K562 (cell line): ENCODE measurements around the gene UCHL5. TPM values are rescaled to one million over a fixed set of nuclear protein-coding genes. Genes with fewer than 3 reads are reported as not detected.

ENCODE experiments used
- CEBPB ChIP-seq: fragments of 450-650 bp; IDR thresholded peaks from 2 replicates; pipeline ENCODE4 v1.6.1; 2016; ENCODE audit warnings: missing genetic modification characterization, missing compliant biosample characterization
- CHD1 ChIP-seq: fragments of 200-600 bp; sonication (generic); IDR thresholded peaks from one replicate; pipeline ENCODE4 v1.6.1; 2012; ENCODE audit warnings: mild to moderate bottlenecking, moderate library complexity, low read length, inconsistent platforms
- GATAD2B ChIP-seq: fragments of 450-650 bp; IDR thresholded peaks from 2 replicates; pipeline ENCODE4 v1.6.1; 2017; ENCODE audit warnings: mild to moderate bottlenecking, borderline replicate concordance
- HDAC6 ChIP-seq: IDR thresholded peaks from 2 replicates; pipeline ENCODE4 v1.6.1; 2012; ENCODE audit warnings: low read depth, mild to moderate bottlenecking, control low read depth, inconsistent platforms, low read length, moderate library complexity
- ILK ChIP-seq: fragments of 450-650 bp; IDR thresholded peaks from 2 replicates; pipeline ENCODE4 v1.6.1; 2016; ENCODE audit warnings: missing genetic modification characterization, low read depth, mild to moderate bottlenecking, missing compliant biosample characterization, moderate library complexity, borderline replicate concordance
- KLF10 ChIP-seq: fragments of 250-450 bp; sonication (Bioruptor Pico); IDR thresholded peaks from 2 replicates; pipeline ENCODE4 v1.6.1; 2021; ENCODE audit warnings: matching md5 sums
- PRMT5 ChIP-seq: sonication (generic); formaldehyde crosslinking; IDR thresholded peaks from 2 replicates; pipeline ENCODE4 v1.5.0; 2020; ENCODE audit warnings: missing genetic modification reagents
- RBM17 ChIP-seq: fragments of 200-400 bp; formaldehyde crosslinking; IDR thresholded peaks from 2 replicates; pipeline ENCODE4 v1.6.1; 2017; ENCODE audit warnings: low read depth, mild to moderate bottlenecking, low read length, borderline replicate concordance
- SIN3A ChIP-seq, 2 experiments: fragments of 150-350 bp in 1 of 2; IDR thresholded peaks; 2 replicates each; pipeline ENCODE4 v1.6.1; 2011 to 2016; ENCODE audit warnings: borderline replicate concordance in 2 of 2, low read depth in 2 of 2, low read length in 2 of 2, mild to moderate bottlenecking in 2 of 2, moderate library complexity in 2 of 2; ENCODE audit not compliant: control insufficient read depth in 1 of 2
- SMARCA4 ChIP-seq: fragments of 450-650 bp; IDR thresholded peaks from 2 replicates; pipeline ENCODE4 v1.6.1; 2016
- TBL1XR1 ChIP-seq, 2 experiments: IDR thresholded peaks; 2 replicates each; pipeline ENCODE4 v1.6.1; 2012; ENCODE audit warnings: improper control_type of control experiment in 2 of 2, low read length in 2 of 2, mild to moderate bottlenecking in 1 of 2
- polyA plus RNA-seq, 8 experiments: library from polyadenylated mRNA; depleted of rRNA in 4 of 8; stranded (reverse) in 5 of 8; unstranded in 3 of 8; fragments of >200 nt; fragmentation: Nextera tagmentation in 2 of 8; fragmentation: Illumina TruSeq in 1 of 8; extraction: Ambion mirVana in 2 of 8; extraction: Trizol in 1 of 8; gene quantifications; 2 replicates each; pipeline versions ENCODE4 v1.2.1 to v1.2.3, GENCODE V29; 2011 to 2014; ENCODE audit warnings: inconsistent platforms in 1 of 8, missing spikeins in 1 of 8
- total RNA-seq, 7 experiments: library from RNA; depleted of rRNA in 6 of 7; stranded (reverse); fragments of >200 nt in 6 of 7; fragmentation: Illumina TruSeq in 2 of 7; extraction: Trizol in 2 of 7; gene quantifications; 2 replicates each; pipeline versions ENCODE4 v1.2.1 to v1.2.3, GENCODE V29; 2011 to 2021; ENCODE audit warnings: low replicate concordance in 1 of 7
- TF ChIP-seq, protein P1 (sequence below): fragments of 450-650 bp; IDR thresholded peaks from 2 replicates; pipeline ENCODE4 v1.6.1; 2016; ENCODE audit warnings: low read depth
- TF ChIP-seq, protein P2 (sequence below): fragments of 450-650 bp; formaldehyde crosslinking; IDR thresholded peaks from 2 replicates; pipeline ENCODE4 v1.4.0; 2020; ENCODE audit warnings: mild to moderate bottlenecking, moderate library complexity
- TF ChIP-seq, protein P3 (sequence below): fragments of 250-450 bp; sonication (Bioruptor Pico); IDR thresholded peaks from 2 replicates; pipeline ENCODE4 v1.4.0; 2020; ENCODE audit warnings: mild to moderate bottlenecking, moderate library complexity

Gene UCHL5
- total and polyA plus RNA-seq, 9 of the 15 experiments (the other 6 are each of a cell fraction or from before 2014, with no cell fraction given) = 61.0 to 206 (median 122) TPM

DNA sequence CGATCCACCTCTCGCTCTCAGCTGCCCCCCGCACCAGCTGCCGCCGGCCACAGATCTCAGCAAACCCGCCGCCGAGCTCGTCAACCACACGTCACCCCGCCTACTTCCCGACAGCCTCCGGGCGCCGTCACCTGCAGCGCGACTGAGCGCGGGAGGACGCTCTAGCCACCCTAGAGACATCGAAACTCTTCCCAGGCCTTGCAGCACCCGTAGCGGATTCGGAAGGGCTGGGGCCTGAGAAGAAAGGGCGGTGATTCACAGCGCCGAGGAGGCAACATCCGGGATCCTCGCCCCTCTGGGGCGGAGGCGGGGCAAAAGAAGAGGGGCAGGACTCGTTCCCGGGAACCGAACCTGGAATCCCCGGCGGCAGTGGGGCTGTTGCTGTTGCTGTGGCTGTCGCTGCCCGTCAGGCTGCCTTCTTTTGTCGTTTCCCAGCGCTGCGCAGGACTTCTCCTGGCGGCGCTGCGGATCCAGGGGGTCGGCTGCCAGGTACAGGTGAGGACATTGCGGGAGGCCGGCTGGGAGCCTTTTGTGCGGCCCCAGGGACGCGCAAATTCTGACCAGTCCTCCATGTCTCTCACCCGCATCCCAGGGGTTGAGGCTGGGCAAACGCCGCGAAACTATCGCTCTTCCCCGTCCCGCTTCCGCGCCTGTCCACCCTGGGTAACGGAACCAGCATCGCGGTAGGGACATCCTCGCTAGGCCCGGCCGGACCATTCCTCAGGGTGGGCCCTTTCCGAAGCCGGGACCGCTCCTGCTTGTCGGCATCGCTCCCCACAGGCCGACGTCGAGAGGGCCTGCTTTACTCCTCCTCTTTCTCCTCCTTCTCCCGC is at the start of gene UCHL5, which contains the start of gene RO60 (continued):
- TF ChIP-seq, protein P1, sequence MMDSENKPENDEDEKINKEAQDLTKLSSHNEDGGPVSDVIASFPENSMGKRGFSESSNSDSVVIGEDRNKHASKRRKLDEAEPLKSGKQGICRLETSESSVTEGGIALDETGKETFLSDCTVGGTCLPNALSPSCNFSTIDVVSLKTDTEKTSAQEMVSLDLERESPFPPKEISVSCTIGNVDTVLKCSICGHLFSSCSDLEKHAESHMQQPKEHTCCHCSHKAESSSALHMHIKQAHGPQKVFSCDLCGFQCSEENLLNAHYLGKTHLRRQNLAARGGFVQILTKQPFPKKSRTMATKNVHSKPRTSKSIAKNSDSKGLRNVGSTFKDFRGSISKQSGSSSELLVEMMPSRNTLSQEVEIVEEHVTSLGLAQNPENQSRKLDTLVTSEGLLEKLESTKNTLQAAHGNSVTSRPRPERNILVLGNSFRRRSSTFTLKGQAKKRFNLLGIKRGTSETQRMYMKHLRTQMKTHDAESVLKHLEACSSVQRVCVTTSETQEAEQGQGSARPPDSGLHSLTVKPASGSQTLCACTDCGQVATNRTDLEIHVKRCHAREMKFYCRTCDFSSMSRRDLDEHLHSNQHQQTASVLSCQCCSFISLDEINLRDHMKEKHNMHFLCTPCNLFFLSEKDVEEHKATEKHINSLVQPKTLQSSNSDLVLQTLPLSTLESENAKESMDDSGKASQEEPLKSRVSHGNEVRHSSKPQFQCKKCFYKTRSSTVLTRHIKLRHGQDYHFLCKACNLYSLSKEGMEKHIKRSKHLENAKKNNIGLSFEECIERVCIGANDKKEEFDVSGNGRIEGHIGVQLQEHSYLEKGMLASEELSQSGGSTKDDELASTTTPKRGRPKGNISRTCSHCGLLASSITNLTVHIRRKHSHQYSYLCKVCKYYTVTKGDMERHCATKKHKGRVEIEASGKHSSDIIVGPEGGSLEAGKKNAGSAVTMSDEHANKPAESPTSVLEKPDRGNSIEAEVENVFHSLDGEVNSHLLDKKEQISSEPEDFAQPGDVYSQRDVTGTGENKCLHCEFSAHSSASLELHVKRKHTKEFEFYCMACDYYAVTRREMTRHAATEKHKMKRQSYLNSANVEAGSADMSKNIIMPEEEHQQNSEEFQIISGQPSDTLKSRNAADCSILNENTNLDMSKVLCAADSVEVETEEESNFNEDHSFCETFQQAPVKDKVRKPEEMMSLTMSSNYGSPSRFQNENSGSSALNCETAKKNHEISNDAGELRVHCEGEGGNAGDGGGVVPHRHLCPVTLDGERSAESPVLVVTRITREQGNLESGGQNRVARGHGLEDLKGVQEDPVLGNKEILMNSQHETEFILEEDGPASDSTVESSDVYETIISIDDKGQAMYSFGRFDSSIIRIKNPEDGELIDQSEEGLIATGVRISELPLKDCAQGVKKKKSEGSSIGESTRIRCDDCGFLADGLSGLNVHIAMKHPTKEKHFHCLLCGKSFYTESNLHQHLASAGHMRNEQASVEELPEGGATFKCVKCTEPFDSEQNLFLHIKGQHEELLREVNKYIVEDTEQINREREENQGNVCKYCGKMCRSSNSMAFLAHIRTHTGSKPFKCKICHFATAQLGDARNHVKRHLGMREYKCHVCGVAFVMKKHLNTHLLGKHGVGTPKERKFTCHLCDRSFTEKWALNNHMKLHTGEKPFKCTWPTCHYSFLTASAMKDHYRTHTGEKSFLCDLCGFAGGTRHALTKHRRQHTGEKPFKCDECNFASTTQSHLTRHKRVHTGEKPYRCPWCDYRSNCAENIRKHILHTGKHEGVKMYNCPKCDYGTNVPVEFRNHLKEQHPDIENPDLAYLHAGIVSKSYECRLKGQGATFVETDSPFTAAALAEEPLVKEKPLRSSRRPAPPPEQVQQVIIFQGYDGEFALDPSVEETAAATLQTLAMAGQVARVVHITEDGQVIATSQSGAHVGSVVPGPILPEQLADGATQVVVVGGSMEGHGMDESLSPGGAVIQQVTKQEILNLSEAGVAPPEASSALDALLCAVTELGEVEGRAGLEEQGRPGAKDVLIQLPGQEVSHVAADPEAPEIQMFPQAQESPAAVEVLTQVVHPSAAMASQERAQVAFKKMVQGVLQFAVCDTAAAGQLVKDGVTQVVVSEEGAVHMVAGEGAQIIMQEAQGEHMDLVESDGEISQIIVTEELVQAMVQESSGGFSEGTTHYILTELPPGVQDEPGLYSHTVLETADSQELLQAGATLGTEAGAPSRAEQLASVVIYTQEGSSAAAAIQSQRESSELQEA = peak; percentile 97
- TF ChIP-seq TBL1XR1 (IDR thresholded peaks at IDR 0.05; ENCODE audit: low read length in 2 of 2) (peak in 1 of 2 experiments; percentile 91; a peak in 3 of 4 replicates), CHD1 (peak; percentile 78), KLF10 (CRISPR knock-in tag) (no peak), CEBPB (tag) (0 out of 2 replicates have a peak, but pooled peaks have one; percentile 22), PRMT5 (no peak), HDAC6 (no peak), RBM17 (no peak), SIN3A (IDR thresholded peaks at IDR 0.05; ENCODE audit: borderline replicate concordance in 2 of 2, control insufficient read depth in 1 of 2, low read depth in 2 of 2, low read length in 2 of 2) (peak; percentile 90 to 93; a peak in 3 of 4 replicates), SMARCA4 (peak; percentile 15; the same call in 1 of the 2 replicates), GATAD2B (no peak; the same call in 1 of the 2 replicates), ILK (tag) (no peak)
- TF ChIP-seq, protein P2, sequence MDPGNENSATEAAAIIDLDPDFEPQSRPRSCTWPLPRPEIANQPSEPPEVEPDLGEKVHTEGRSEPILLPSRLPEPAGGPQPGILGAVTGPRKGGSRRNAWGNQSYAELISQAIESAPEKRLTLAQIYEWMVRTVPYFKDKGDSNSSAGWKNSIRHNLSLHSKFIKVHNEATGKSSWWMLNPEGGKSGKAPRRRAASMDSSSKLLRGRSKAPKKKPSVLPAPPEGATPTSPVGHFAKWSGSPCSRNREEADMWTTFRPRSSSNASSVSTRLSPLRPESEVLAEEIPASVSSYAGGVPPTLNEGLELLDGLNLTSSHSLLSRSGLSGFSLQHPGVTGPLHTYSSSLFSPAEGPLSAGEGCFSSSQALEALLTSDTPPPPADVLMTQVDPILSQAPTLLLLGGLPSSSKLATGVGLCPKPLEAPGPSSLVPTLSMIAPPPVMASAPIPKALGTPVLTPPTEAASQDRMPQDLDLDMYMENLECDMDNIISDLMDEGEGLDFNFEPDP (CRISPR knock-in tag) = no peak
- TF ChIP-seq, protein P3, sequence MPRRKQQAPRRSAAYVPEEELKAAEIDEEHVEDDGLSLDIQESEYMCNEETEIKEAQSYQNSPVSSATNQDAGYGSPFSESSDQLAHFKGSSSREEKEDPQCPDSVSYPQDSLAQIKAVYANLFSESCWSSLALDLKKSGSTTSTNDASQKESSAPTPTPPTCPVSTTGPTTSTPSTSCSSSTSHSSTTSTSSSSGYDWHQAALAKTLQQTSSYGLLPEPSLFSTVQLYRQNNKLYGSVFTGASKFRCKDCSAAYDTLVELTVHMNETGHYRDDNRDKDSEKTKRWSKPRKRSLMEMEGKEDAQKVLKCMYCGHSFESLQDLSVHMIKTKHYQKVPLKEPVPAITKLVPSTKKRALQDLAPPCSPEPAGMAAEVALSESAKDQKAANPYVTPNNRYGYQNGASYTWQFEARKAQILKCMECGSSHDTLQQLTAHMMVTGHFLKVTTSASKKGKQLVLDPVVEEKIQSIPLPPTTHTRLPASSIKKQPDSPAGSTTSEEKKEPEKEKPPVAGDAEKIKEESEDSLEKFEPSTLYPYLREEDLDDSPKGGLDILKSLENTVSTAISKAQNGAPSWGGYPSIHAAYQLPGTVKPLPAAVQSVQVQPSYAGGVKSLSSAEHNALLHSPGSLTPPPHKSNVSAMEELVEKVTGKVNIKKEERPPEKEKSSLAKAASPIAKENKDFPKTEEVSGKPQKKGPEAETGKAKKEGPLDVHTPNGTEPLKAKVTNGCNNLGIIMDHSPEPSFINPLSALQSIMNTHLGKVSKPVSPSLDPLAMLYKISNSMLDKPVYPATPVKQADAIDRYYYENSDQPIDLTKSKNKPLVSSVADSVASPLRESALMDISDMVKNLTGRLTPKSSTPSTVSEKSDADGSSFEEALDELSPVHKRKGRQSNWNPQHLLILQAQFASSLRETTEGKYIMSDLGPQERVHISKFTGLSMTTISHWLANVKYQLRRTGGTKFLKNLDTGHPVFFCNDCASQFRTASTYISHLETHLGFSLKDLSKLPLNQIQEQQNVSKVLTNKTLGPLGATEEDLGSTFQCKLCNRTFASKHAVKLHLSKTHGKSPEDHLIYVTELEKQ = no peak
